Measurements from ENCODE around the gene ZNF592. TPM values are rescaled to one million over a fixed set of nuclear protein-coding genes. Genes with fewer than 3 reads are reported as not detected.

Gene ZNF592
- total RNA-seq, 1 donor from 2014 or later, result 30.6 TPM

DNA sequence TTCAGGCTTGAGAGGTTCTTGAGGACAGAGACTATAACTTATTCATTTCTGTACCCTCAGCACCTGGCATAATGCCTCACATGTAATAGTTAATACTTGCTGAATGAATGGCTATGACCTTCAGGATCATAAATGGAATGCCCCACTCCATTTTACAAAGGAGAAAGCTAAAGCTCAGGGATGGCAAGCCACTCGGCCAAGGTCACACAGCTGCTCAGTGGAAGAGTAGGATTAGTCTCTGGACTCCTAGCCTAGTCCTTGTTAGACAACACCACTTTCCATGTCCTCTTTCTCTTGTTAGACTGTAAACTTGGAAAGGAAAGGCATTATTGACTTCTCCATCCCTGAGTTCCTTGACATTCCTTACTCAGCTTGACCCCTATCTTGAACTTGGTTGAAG is 65.5 kb downstream of the ZNF592 start:
- intact Hi-C loops (cut with micrococcal nuclease), result no loop called here

DNA sequence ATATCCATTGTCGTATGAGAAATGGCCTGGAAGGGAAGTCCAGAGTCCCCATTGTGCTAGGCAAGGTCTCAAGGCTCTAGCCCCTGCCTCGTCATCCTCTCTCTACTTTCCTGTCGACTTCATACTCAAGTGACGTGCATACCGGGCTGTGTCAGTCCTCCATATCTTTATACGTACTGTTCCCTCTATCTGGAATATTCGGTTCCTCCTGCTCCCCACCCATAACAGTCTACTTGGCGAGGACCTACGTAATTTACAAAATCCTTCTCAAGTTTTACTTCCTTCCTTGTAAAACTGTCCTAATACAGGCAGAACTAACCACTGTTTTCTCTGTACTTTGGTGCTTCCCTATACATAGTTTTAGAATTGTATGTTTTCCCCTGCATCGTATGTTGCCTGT is 66.5 kb downstream of the ZNF592 start:
- Mint-ChIP-seq H3K27ac (no peak overlapping the region), H3K27me3 (peaks cover 4% of the 10 kb centered on the region), H3K36me3 (ENCODE audit: low read depth) (peaks cover 5% of the 10 kb centered on the region), H3K4me1 (peaks cover 4% of the 10 kb centered on the region), H3K4me3 (no peak overlapping the region), H3K9me3 (no peaks in the 10 kb centered on the region)
- intact Hi-C loops (cut with micrococcal nuclease), result no loop called here
- DNase-seq, result no peak

More for the DNA sequence above, 65.5 kb downstream of the ZNF592 start:
- Mint-ChIP-seq H3K9me3 (no peaks in the 10 kb centered on the region), H3K4me3 (no peak overlapping the region), H3K27ac (no peak overlapping the region), H3K36me3 (ENCODE audit: low read depth) (peaks cover 5% of the 10 kb centered on the region), H3K27me3 (peaks cover 4% of the 10 kb centered on the region), H3K4me1 (peaks cover 4% of the 10 kb centered on the region)
- DNase-seq, result no peak

DNA sequence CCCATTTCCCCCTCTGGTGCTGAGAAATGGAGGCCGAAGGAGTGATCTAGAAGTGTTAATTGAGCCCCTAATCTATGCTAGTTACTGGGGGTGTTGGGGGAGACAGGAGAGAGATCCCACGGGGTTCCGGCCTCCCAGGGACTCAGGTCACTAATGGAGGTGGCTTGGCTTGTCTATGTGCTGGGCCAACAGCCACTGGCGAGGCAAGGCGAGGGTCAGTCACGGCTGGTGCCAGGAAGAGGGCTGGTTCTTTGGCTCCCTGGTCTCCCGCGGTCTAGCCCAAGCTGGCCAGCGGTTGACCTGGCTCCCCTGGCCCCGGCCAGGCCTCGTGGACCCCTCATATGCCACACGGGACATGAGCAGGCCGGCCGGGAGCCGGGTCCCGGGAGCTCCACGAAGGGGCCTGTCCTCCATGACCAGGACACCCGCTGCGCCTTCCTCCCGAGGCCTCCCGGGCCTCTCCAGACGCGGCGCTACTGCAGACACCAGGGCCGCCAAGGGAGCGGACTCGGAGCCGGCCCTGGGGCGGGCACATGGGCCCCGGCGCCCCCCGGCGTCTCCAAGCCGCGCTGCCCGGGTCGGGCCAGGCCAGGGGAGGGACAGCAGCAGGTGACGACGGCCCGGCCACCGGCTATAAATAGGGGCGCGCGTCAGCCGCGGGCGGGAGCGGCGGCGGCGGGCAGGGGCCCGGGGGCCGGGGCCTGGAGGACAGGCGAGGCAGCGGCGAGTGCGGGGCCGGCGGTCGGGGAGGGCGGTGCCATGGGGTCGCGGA is 68.5 kb downstream of the ZNF592 start, which contains the start of gene ALPK3:
Gene ALPK3, plus strand, starts transcription at position 663 of the 772 bp plus-strand sequence. Its CDS starts 97 bp downstream, at position 760.
- no peak for DNase-seq
- Mint-ChIP-seq H3K4me3 (no peak within 1 kb of the TSS), H3K36me3 (ENCODE audit: low read depth) (no peaks in the 10 kb centered on the region), H3K9me3 (no peaks in the 10 kb centered on the region), H3K4me1 (peaks cover 4% of the 10 kb centered on the region), H3K27ac (no peak within 1 kb of the TSS), H3K27me3 (peaks cover 7% of the 10 kb centered on the region)
- intact Hi-C loops (cut with micrococcal nuclease), result no loop called here

DNA sequence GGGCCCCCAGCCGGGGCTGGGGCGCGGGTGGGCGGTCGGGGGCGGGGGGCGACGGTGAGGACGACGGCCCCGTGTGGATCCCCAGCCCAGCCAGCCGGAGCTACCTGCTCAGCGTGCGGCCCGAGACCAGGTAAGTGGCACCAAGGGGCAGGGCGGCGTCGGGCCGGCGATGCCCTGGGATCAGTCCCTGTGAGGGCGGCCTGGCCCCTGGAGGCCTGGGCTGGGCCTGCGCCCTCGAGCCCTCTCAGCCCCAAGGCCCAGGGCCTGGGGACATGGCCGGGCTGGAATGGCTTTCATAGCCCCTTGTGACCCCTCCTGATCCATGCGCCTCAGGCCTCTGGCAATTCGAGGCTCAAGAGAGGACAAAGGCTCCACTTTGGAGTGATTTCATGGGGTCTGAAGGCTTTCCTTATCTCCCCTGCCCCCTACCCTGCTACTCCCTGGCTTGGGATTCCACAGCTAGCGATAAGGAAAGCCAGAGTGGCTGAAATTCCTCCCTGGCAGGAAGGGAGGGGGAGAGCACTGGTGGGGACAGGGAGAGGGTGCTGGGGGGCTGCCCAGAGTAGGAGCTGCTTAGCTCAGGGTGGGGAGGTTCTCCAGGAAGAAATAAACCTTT is 69.2 kb downstream of the ZNF592 start:
- intact Hi-C loops (cut with micrococcal nuclease), result no loop called here

DNA sequence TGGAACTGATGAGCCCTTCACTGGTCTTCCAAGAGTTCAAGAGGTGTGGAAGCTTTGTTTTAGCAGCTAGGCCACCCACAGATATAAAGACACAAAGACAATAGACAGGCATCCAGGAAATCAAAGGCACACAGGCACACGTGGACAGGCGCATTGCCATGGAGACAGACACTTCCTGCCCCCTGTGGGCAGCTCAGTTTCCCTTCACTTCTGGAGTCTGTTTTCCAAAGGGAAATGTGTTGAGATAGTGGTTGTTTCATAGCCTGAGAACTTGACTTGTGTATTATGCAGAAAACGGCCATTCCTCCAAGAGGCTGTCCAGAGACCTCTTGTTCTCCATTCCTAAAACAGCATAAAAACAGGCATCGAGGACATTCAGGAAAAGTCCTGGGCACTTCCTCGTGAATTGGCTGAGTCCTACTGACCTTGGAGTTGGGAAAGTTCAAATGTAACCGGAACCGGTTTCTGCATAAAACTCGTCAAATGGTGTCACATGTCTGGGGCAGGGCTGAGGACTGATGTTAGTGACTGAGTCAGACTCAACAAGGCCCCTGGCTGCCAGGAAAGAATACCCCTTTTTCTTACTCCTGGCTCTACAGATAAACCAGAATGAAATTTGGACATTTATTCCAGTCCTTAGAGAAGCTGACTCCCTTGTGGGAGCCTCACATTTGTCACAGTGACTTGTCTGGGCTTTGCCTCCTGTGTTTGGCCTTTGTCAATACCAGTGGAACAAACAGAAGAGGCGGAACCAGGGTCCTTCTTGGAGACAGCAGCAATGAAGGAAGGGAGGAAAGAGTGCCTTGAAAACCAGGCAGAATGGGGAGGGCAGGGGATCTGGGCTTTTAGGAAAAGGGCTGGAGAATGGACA is 70.1 kb downstream of the ZNF592 start:
- Mint-ChIP-seq H3K9me3 (no peaks in the 10 kb centered on the region), H3K4me3 (no peak overlapping the region), H3K27ac (no peak overlapping the region), H3K27me3 (peaks cover 9% of the 10 kb centered on the region), H3K36me3 (ENCODE audit: low read depth) (no peaks in the 10 kb centered on the region), H3K4me1 (peaks cover 4% of the 10 kb centered on the region)
- DNase-seq, result peak; percentile 69
- intact Hi-C loops (cut with micrococcal nuclease), result no loop called here

More for the DNA sequence above, 69.2 kb downstream of the ZNF592 start:
- peaks cover 9% of the 10 kb centered on the region for H3K27me3 Mint-ChIP-seq
- H3K4me3 Mint-ChIP-seq, result no peak overlapping the region
- H3K4me1 Mint-ChIP-seq, result peaks cover 4% of the 10 kb centered on the region
- H3K27ac Mint-ChIP-seq, result no peak overlapping the region
- H3K9me3 Mint-ChIP-seq, result no peaks in the 10 kb centered on the region
- DNase-seq, result no peak
- no peaks in the 10 kb centered on the region for H3K36me3 Mint-ChIP-seq (ENCODE audit: low read depth)

DNA sequence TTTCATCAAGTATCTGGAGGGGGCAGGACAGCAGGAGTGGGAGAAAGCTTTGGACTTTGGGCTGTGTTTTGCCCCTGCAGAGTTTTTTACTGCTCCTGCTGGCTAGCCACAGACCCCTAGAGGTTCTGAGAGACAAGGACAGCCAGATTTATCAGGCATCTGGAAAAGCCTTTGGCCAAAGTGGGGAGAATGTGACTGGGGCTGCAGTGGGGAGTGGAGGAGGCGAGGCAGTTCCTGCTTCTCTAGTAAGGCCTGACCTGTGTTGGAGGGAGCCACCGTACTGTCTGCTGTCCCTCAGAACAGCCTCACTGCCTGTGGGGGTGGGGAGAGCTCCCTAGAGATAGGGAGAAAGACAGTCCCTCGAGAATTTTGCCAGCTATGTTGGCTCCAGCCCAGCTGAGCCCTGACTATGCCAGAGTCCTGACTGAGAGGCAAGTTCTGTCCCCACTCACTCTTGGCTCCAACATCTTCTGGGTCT is 70.9 kb downstream of the ZNF592 start:
- Mint-ChIP-seq H3K36me3 (ENCODE audit: low read depth) (no peaks in the 10 kb centered on the region), H3K27ac (no peak overlapping the region)
- intact Hi-C loops (cut with micrococcal nuclease), result no loop called here

DNA sequence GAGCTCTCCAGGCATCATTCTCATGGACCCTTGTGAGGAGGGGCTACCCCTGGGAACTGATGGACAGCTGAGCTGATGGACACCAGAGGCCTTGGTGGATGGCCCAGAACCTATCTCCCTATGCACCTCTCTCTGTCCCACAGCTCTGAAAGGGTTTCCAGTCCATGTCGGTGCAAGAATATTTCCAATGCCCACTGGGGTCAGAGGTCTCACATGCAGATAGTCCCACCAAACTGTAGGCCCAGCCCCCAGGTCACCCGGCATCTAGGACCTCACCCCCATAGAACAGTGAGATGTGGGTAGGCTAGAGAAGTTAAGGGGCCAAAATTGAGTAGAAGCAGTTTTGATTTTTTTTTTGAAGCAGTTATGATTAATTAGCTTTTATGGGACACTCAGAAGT is 71.4 kb downstream of the ZNF592 start:
- intact Hi-C loops (cut with micrococcal nuclease), result loop anchor here (10.0 kb wide), 1 partner anchor 55 kb away; no protein-coding TSS in a partner anchor
- Mint-ChIP-seq H3K9me3 (no peaks in the 10 kb centered on the region), H3K27ac (no peak overlapping the region), H3K36me3 (ENCODE audit: low read depth) (no peaks in the 10 kb centered on the region), H3K27me3 (peaks cover 9% of the 10 kb centered on the region), H3K4me3 (no peak overlapping the region), H3K4me1 (peaks cover 4% of the 10 kb centered on the region)
- DNase-seq, result no peak

More for the DNA sequence above, 70.9 kb downstream of the ZNF592 start:
- Mint-ChIP-seq H3K4me1 (peaks cover 4% of the 10 kb centered on the region), H3K27me3 (peaks cover 9% of the 10 kb centered on the region), H3K9me3 (no peaks in the 10 kb centered on the region), H3K4me3 (no peak overlapping the region)
- no peak for DNase-seq

DNA sequence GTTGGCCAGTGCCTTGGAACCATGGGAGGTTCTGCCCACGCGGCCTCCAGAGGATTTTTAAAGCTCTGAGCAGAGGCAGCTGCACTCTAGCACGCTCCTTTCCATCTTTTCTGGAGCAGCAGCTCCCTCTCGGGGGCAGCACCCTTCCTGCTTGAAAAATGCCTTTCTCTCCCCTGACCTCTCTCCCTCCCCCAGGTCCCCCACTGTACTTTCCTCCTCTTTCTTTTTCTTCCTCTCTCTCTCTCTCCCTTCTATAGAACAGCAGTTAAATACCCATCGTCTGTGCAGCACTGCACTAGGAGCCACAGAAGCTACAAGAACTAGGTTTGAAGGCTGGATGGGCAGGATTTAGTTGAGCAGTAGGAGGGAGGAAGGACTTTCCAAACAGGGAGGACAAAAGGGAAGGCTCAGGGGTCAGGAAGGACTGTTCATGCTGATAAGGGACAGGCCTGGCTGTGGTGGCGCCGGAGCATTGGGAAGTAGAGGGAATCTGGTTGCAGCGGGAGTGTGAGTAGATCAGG is 73.2 kb downstream of the ZNF592 start:
- no peaks in the 10 kb centered on the region for H3K9me3 Mint-ChIP-seq
- no peak for DNase-seq
- peaks cover 7% of the 10 kb centered on the region for H3K27me3 Mint-ChIP-seq
- intact Hi-C loops (cut with micrococcal nuclease), result loop anchor here (10.0 kb wide), 1 partner anchor 53 kb away; no protein-coding TSS in a partner anchor
- peaks cover 4% of the 10 kb centered on the region for H3K4me1 Mint-ChIP-seq
- no peaks in the 10 kb centered on the region for H3K36me3 Mint-ChIP-seq (ENCODE audit: low read depth)
- H3K4me3 Mint-ChIP-seq, result no peak overlapping the region
- no peak overlapping the region for H3K27ac Mint-ChIP-seq

DNA sequence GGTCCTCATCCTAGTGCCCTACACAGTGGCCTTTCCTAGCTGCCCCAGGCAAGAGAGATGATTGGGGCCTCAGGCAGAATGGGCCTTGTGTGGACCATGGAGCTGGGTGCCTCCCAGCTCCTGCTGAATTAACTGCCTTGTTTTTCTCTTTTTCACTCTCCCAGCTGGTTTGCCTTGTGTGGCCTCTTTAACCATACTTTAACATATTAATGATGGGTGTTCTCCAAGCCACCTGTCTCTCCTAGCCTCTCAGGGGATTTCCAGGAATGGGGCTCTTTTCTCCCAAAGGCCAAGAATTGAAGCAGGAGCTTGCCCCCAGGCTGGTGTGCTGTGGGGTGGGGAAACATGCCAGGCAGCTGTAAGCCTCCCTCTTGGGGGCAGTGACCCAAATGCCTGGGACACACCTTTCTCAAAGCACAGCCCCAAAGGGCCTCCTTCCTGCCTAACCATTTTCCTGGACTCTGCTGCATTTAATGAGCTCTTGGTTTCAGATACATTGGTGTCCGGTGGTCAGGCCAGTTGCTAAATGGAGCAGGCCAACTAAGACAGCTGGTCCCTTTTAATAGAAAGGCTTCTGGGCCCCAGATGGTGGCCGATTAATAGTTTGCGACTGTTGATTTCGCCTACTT is 74.4 kb downstream of the ZNF592 start:
- Mint-ChIP-seq H3K4me1 (peaks cover 4% of the 10 kb centered on the region), H3K27me3 (peaks cover 6% of the 10 kb centered on the region), H3K27ac (no peak overlapping the region), H3K9me3 (no peaks in the 10 kb centered on the region), H3K4me3 (no peak overlapping the region), H3K36me3 (ENCODE audit: low read depth) (no peaks in the 10 kb centered on the region)
- intact Hi-C loops (cut with micrococcal nuclease), result loop anchor here (10.0 kb wide), 1 partner anchor 52 kb away; no protein-coding TSS in a partner anchor
- no peak for DNase-seq

DNA sequence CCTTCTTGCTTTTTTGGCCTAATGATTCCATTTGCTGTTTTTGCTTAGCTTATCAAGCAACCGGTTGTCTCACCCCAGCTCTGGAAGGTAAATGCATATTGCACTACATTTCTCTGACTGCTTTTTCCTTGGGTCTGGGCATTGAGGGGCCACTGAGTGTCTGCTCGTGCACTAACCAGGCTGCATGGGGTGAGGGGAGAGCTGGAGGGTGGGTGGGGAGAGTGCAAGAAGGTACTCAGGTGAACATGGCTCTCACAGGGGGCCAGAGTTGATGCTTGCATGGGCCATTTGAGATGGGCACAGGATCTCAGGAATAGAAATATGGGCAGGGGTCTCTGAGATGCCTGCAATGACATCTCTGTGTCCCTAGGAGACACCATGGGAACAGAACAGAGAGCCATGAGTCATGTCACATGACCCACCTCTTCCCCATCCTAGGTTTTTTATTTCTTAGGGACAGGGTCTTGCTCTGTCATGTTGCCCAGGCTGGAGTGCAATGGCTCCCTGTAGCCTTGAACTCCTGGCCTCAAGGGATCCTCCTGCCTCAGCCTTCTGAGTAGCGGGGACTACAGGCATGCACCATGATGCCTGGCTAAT is 75.0 kb downstream of the ZNF592 start:
- Mint-ChIP-seq H3K4me1 (no peaks in the 10 kb centered on the region), H3K27me3 (peaks cover 4% of the 10 kb centered on the region), H3K4me3 (no peak overlapping the region), H3K9me3 (no peaks in the 10 kb centered on the region), H3K27ac (no peak overlapping the region), H3K36me3 (ENCODE audit: low read depth) (no peaks in the 10 kb centered on the region)
- intact Hi-C loops (cut with micrococcal nuclease), result loop anchor here (10.0 kb wide), 1 partner anchor 51 kb away; no protein-coding TSS in a partner anchor
- no peak for DNase-seq

DNA sequence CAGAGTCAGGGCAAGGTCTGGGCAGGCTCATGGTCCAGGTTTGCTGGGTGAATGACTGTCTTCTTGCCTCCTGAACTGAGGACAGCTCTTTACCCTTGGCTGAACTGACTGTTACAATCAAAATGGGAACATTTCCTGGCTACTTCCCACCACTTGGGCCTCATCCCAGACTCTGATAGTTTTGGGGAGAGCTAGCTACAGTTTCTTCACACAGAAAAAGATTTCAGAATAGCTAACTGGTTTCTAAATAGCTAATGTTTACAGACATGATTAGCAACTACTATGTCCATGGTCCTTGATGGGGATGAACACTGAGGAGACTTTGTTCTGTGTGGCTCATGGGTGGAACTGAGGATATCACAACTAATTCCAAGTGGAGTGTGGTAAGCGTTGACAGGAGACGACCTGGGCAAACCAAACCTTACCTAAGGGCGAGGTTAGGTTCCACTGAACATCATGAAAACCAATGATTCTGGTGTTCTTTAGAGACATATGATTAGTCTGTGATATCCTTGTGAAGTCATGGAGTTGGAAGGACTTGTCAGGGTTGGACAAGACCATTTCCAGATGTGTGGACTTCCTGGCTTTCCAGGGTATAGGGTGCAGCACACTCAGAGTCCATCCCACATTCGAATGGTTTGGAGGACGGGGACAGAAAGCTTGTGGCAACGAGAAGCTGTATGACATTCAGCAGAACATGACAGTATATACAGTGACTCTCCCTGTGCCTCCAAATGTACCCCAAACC is 76.0 kb downstream of the ZNF592 start:
- Mint-ChIP-seq H3K36me3 (ENCODE audit: low read depth) (no peaks in the 10 kb centered on the region), H3K4me3 (no peak overlapping the region), H3K27me3 (peaks cover 4% of the 10 kb centered on the region), H3K27ac (no peak overlapping the region), H3K9me3 (no peaks in the 10 kb centered on the region), H3K4me1 (no peaks in the 10 kb centered on the region)
- intact Hi-C loops (cut with micrococcal nuclease), result loop anchor here (10.0 kb wide), 1 partner anchor 50 kb away; no protein-coding TSS in a partner anchor
- no peak for DNase-seq

DNA sequence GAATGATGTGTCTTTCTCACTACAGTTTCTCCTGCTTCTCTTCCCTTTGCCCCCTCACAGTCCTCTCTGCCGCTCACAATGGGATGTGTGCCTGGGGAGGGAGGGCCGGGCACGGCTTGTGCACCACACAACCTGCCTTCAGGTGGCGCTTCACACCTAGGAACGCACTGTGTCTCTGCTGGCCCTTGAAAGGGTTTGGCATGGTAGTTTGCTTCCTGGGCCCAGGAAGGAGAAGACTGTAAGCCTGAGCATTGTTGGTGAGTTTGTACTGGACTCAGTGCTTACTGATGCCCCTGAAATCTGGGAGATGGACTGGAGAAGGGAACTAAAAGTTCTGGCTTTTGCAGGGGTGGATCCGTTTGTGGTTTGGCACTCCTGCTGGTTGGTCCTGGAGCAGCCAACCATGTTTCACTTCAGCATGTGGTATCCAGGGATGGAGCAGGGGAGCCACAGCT is 78.0 kb downstream of the ZNF592 start:
- DNase-seq, result no peak
- intact Hi-C loops (cut with micrococcal nuclease), result loop anchor here (10.0 kb wide), 1 partner anchor 48 kb away; no protein-coding TSS in a partner anchor
- H3K27ac Mint-ChIP-seq, result no peak overlapping the region
- H3K36me3 Mint-ChIP-seq (ENCODE audit: low read depth), result no peaks in the 10 kb centered on the region
- H3K4me1 Mint-ChIP-seq, result no peaks in the 10 kb centered on the region
- H3K4me3 Mint-ChIP-seq, result no peak overlapping the region
- peaks cover 14% of the 10 kb centered on the region for H3K27me3 Mint-ChIP-seq
- H3K9me3 Mint-ChIP-seq, result no peaks in the 10 kb centered on the region

Measured in activated CD4-positive, alpha-beta T cell treated with anti-CD3 and anti-CD28 coated beads, Interleukin-2, amount 10 ng/mL, durations not matched to agents 24 days and 14 days (primary cell).